NCI-H146 treated with DMSO at 0.1 percent for 48 hours (cell line): ENCODE measurements around the gene MYRIP.

Experiments
- DNase-seq: peaks from one replicate; lab custom pipeline; 2025; ENCODE audit not compliant: unreplicated experiment; lab: John Stamatoyannopoulos, UW

The MYRIP gene

DNA sequence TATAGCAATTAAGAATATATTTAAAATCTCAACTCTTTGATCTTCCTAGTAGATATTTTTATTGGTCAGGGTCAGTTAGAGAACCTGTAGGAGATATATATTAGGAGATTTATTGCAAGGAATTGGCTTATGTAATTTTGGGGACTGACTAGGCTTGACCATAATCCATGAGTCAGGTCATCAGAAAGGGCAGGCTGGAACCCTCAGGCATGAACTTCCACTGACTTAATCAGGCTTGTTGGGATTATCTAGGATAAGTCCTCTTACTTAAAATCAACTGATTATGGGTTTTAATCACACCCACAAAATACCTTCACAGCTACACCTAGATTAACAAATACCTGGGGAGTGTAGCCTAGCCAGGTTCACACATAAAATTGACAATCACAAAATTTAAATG, 156.1 kb downstream of the MYRIP start:
- no peak for DNase-seq

DNA sequence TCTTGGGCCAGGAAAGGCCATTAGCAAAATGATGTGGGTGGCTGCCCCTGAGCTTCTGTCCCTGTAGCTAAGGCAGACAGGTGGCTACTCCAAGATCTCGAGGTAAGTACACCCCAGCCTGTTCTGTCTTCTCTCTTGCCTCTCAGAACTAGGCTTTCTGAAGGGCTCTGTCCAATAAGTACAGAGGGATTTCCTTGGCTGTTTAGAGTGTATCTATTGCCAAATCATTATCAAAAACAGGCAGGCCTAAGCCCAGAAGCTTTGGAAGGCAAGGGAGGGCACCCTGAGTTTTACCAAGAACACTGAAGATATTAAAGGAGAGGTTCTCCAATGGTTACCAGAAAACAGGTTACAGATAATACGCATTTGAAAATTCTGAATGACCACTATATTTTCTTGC, 156.6 kb downstream of the MYRIP start:
- no peak for DNase-seq

GRCh38 chr3:39970982-39971381, 161.6 kb downstream of the MYRIP start:
- DNase-seq, result no peak

- no peak for DNase-seq
These were observed 162.2 kb downstream of the MYRIP start for GRCh38 chr3:39971559-39972031.

GRCh38 chr3:39972508-39972907, 163.1 kb downstream of the MYRIP start:
- DNase-seq, result no peak

GRCh38 chr3:39977058-39977794, 167.8 kb downstream of the MYRIP start:
- DNase-seq, result no peak

GRCh38 chr3:39978308-39978707, 168.9 kb downstream of the MYRIP start:
- DNase-seq, result no peak

GRCh38 chr3:39980058-39980457, 170.6 kb downstream of the MYRIP start:
- no peak for DNase-seq

GRCh38 chr3:39980781-39981180, 171.4 kb downstream of the MYRIP start:
- DNase-seq, result no peak

GRCh38 chr3:39981547-39982184, 172.3 kb downstream of the MYRIP start:
- DNase-seq, result no peak

DNA sequence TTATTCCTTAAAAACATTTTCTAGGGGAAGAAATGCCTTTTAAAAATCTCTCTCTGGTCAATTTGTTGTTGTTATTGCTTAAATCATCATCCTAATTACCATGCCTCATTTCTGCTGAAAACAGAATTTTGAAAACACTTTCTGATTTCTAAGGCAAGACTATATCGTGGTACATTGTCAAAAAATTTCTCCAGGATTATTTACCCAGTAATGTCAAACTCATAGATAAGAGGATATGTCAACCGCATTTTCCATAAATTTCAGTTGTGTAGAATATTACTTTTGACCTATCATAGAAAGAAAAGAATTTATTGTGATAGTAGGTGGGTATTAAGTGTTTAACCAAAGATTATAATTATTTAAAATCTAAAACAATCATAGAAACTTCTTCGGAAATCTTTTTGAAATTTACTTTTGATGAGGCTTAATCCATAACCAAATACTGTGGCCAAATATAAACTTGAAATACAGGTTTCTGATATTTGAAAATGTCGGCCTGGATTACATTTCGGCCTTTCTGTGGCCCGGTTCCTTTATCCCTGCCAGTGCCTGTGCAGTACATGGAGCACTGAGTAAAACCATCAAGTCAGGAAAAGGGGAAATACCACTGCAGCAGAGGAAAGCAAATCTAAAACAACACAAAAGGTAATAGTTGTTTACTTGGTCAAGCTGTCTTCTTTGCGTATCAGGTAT, 173.4 kb downstream of the MYRIP start:
- DNase-seq, result no peak

DNA sequence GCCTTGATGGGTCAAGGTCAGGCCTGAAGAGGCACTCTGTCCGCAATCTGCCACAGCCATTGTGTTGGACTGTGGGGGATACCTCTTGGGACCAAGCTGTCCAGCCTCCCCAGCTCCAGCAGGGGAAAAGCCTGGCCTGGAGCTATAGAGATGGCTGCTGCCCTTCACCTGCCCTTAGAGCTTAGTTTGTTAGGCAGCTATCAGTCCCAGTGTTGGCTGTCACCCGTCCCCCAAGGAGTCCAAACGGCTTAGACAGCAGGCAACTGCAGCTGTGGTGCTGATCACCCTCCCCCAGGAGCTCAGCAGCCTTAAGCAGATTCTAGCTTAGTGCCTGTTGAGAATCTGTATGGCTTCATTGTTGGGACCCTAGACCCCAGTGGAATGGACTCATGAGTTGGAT, 180.3 kb downstream of the MYRIP start:
- no peak for DNase-seq

DNA sequence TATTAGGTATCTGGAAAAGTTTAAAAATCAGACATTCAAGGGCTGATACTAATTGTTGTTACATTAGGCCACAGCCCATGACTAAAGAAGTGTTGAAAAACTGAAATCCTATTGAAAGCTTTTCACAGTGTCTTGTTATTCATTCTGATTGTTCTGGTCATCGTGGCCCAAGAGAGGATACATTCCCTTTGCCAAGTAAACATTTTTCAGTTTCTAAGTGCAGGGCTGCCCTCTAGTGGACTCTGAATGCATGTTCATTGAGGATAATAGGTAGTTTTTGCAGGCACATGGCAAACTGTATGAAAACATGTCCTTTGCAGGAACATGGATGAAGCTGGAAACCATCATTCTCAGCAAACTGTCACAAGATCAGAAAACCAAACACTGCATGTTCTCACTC, 181.1 kb downstream of the MYRIP start:
- DNase-seq, result no peak

- DNase-seq, result no peak
These were observed 199.4 kb downstream of the MYRIP start for GRCh38 chr3:40008796-40009195.

- DNase-seq, result no peak
These were observed 200.6 kb downstream of the MYRIP start for GRCh38 chr3:40009991-40010390.

- no peak for DNase-seq
These were observed 203.0 kb downstream of the MYRIP start for GRCh38 chr3:40012381-40012780.

DNA sequence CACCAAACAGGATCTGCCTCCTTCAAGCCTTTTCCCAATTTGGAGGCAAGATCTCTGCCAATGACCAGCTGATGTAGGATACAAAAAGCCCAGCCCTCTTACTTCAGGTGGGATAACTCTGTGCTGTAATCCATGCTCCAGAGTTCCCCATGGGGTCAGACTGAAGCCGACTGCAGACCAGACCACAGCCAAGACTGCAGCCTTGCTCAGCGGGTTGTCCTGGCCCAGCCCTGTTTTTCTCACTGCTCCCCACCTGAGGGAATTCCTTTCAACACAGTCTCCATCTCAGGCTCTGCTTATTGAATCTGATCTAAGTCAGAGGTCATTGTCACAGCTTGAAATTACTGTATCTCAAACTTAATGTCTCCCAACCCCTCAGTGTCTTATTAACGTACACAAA, 207.0 kb downstream of the MYRIP start:
- no peak for DNase-seq

- DNase-seq, result no peak
These were observed 209.0 kb downstream of the MYRIP start for GRCh38 chr3:40018369-40018768.

- DNase-seq, result no peak
These were observed 210.0 kb downstream of the MYRIP start for GRCh38 chr3:40019376-40019775.

DNA sequence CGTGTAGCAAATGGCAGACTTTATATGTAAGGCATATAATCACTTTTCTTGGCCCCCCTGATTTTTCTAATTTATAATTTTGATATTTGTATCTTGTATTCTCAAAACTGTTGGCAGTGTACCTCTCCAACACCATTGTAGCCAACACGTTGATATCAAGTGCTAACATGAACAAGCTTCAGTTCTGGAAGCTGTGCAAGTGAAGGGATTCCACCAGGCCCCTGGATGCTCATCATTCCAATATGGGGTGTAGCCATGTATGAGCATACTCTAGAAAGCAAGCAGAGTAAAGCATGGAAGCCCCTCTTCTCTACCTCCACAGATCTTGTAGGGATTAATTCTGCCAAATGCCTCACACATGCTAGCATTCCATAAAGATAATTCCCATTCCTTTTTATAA, 211.3 kb downstream of the MYRIP start:
- DNase-seq, result no peak

DNA sequence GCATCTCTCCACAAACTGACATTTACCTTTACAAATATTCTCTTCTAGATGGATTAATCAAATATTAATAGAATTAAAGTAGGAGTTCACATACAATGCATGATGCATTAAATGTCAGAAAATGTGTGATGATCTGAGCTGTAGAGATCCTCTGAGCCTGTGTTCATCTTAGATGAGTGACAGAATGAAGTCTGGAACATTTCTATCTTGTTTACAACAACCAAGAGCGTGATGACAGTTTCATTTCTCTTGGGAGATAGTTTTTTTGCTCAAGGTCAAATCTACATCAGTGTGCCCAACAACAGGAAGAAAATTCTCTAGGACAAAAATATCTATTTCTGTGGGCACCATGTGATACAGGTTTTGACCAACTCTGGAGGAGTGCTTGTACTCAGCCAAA, 211.9 kb downstream of the MYRIP start:
- no peak for DNase-seq

GRCh38 chr3:40022297-40022827, 213.0 kb downstream of the MYRIP start:
- no peak for DNase-seq
